ENCODE results near the gene GIPC3. TPM values are rescaled to one million over a fixed set of nuclear protein-coding genes. Genes with fewer than 3 reads are reported as not detected.

Gene GIPC3
- total RNA-seq, 2 experiments from 2014 or later, result 1.1 TPM

DNA sequence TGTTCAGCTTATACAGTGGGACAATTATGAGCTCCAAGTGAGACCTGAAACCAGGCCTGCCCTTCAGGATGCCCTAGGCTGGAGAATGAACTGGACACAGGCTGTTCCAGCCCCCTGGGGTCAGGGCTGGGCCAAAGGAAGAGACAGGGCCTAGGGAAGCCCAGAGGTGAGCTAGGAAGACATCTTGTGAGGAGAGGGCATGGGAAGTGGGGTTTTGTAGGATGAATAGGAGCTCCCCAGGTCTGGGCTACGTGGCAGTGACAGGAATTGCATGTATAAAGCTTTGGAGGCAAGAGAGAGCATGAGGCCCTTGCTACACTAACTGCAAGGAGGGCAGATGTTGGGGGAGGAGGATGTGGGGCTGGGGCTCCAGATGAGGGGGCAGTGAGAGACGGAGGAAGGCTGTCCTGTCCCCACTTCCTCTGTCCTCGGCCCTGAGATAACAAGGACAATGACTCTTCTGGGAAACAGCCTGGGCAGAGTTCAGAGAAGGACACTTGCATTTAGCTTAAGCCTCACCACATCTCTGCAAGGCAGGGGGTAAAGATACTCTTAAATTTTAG, 22.9 kb downstream of the GIPC3 start:
- Histone ChIP-seq H3K27ac (ENCODE audit: low read depth in 1 of 2, low read length in 2 of 2) (no peak overlapping the region), H3K4me3 (ENCODE audit: low read length) (no peak overlapping the region), H3K4me1 (ENCODE audit: insufficient read depth, low read length) (peaks cover 40% of the 10 kb centered on the region), H3K27me3 (ENCODE audit: control insufficient read depth in 1 of 2, insufficient read depth in 2 of 2, low read length in 2 of 2) (peaks cover 0 to 3% of the 10 kb centered on the region in 2 experiments), H3K36me3 (ENCODE audit: insufficient read depth, low read length) (peaks cover 20% of the 10 kb centered on the region), H3K9me3 (ENCODE audit: control insufficient read depth in 1 of 2, insufficient read depth in 1 of 2, low read length in 2 of 2) (peaks cover 0 to 35% of the 10 kb centered on the region in 2 experiments)
- Mint-ChIP-seq H3K9me3 (no peaks in the 10 kb centered on the region), H3K36me3 (ENCODE audit: low read depth) (peaks cover 10% of the 10 kb centered on the region), H3K27ac (no peak overlapping the region), H3K27me3 (no peaks in the 10 kb centered on the region), H3K4me1 (ENCODE audit: low read depth) (peaks cover 14% of the 10 kb centered on the region), H3K4me3 (peak overlapping the region; percentile 78)
- intact Hi-C loops (cut with DNase I, micrococcal nuclease), result no loop called here
- TF ChIP-seq, protein P1, sequence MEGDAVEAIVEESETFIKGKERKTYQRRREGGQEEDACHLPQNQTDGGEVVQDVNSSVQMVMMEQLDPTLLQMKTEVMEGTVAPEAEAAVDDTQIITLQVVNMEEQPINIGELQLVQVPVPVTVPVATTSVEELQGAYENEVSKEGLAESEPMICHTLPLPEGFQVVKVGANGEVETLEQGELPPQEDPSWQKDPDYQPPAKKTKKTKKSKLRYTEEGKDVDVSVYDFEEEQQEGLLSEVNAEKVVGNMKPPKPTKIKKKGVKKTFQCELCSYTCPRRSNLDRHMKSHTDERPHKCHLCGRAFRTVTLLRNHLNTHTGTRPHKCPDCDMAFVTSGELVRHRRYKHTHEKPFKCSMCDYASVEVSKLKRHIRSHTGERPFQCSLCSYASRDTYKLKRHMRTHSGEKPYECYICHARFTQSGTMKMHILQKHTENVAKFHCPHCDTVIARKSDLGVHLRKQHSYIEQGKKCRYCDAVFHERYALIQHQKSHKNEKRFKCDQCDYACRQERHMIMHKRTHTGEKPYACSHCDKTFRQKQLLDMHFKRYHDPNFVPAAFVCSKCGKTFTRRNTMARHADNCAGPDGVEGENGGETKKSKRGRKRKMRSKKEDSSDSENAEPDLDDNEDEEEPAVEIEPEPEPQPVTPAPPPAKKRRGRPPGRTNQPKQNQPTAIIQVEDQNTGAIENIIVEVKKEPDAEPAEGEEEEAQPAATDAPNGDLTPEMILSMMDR (IDR thresholded peaks at IDR 0.05), result no peak
- CTCF ChIA-PET, result no interaction called here
- POLR2A ChIA-PET, result interaction anchor here (2.0 kb wide), 1 partner anchor 23 kb away, joined by 9 read pairs; the partner anchor contains the start of gene GIPC3
- no peak for DNase-seq
- ATAC-seq (ENCODE audit: poor library complexity), result no peak

DNA sequence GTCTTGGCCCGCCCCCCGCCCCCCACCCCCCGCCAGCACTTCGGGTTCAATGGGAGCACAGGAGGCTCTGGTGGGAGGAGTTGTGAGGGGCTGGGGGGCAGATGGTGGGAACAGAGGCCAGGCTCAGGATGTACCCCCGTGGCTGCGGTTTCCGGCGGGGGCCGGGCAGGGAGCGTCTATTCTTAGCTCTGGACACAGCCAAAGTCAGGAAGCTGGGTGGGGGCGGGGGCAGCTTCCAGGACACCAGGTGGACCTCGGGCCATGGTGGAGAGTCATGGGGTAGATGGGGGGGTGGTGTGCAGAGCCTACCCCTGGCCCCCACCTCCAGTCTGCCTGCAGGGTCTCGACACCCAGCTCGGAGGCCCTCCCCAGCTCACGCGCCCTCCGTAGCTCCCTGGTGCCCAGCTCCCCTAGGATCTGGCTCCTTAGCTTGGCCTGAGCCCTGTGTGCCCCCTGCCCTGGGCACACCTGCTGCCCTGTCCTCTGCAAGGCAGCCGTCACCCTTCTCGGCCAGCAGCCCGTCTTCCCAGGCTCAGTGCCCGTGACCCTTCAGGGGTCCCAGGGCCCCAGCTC, 23.6 kb downstream of the GIPC3 start:
- no peaks in the 10 kb centered on the region for H3K27me3 ChIP-seq (ENCODE audit: control insufficient read depth in 1 of 2, insufficient read depth in 2 of 2, low read length in 2 of 2)
- no peak overlapping the region for H3K4me3 ChIP-seq (ENCODE audit: low read length)
- H3K4me1 ChIP-seq (ENCODE audit: insufficient read depth, low read length), result peaks cover 40% of the 10 kb centered on the region
- Mint-ChIP-seq H3K27me3 (no peaks in the 10 kb centered on the region), H3K4me1 (ENCODE audit: low read depth) (peaks cover 14% of the 10 kb centered on the region), H3K9me3 (no peaks in the 10 kb centered on the region), H3K27ac (no peak overlapping the region), H3K4me3 (no peak overlapping the region), H3K36me3 (ENCODE audit: low read depth) (peaks cover 10% of the 10 kb centered on the region)
- H3K27ac ChIP-seq (ENCODE audit: low read depth in 1 of 2, low read length in 2 of 2), result no peak overlapping the region
- DNase-seq (no peak), ATAC-seq (ENCODE audit: poor library complexity) (no peak)
- TF ChIP-seq, protein P1 (IDR thresholded peaks at IDR 0.05), result no peak
- CTCF ChIA-PET, result interaction anchor here (0.5 kb wide), 1 partner anchor 21 kb away, joined by 3 read pairs; no protein-coding TSS in a partner anchor
- peaks cover 0 to 35% of the 10 kb centered on the region in 2 experiments for H3K9me3 ChIP-seq (ENCODE audit: control insufficient read depth in 1 of 2, insufficient read depth in 1 of 2, low read length in 2 of 2)
- intact Hi-C loops (cut with DNase I, micrococcal nuclease), result no loop called here
- POLR2A ChIA-PET, result no interaction called here
- H3K36me3 ChIP-seq (ENCODE audit: insufficient read depth, low read length), result peaks cover 26% of the 10 kb centered on the region

DNA sequence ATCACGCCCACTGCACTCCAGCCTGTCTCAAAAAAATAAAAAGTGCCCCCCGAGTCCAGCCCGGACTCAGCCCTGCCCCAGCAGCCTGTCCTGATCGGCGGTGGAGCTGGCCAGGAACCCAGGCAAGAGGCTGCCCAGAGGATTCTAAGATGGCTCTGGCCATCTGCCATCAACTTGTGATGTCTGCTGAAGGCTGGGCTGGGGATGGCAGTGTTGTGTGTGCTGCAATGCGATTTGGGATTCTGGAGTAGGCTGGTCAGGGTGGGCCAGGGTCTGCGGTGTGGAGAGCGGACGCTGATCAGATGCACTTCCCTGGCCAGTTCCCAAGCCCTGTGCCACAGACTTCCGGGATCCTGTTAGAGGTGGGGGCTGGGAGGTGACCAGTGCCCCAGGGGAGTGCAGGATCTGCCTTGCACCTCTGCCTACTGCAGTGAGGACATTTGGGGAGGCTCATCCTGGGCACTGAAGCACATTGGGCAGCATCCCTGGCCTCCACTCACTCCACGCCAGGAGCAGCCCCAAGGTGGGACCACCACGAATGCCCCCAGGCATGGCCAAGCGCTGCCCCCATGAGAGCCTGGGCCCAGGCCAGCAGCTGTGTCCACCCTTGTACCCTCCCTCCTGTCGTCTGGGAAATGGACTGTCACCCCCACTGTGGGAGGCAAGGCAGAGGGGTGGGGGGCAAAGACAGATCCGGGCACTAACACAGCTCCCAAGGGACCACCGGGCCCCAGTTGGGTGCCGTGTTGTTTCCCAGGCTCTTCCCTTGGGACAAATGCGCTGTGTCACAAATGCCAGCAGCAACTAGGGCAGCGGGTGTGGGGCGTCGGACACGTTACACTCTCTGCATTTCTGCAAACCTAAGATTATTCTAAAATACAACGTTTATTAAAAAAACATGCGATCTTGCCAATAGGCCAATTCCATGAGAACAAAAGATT, 24.8 kb downstream of the GIPC3 start:
- H3K36me3 Mint-ChIP-seq (ENCODE audit: low read depth), result peaks cover 10% of the 10 kb centered on the region
- H3K4me1 Mint-ChIP-seq (ENCODE audit: low read depth), result peaks cover 14% of the 10 kb centered on the region
- DNase-seq, result no peak
- Histone ChIP-seq H3K4me1 (ENCODE audit: insufficient read depth, low read length) (peaks cover 30% of the 10 kb centered on the region), H3K9me3 (ENCODE audit: control insufficient read depth in 1 of 2, insufficient read depth in 1 of 2, low read length in 2 of 2) (peaks cover 0 to 30% of the 10 kb centered on the region in 2 experiments), H3K4me3 (ENCODE audit: low read length) (no peak overlapping the region), H3K36me3 (ENCODE audit: insufficient read depth, low read length) (peaks cover 31% of the 10 kb centered on the region), H3K27ac (ENCODE audit: low read depth in 1 of 2, low read length in 2 of 2) (no peak overlapping the region), H3K27me3 (ENCODE audit: control insufficient read depth in 1 of 2, insufficient read depth in 2 of 2, low read length in 2 of 2) (no peaks in the 10 kb centered on the region)
- H3K4me3 Mint-ChIP-seq, result no peak overlapping the region
- H3K27ac Mint-ChIP-seq, result no peak overlapping the region
- no peaks in the 10 kb centered on the region for H3K27me3 Mint-ChIP-seq
- ChIA-PET POLR2A (no interaction called here), CTCF (interaction anchor here (0.5 kb wide), 1 partner anchor 22 kb away, joined by 3 read pairs; no protein-coding TSS in a partner anchor)
- no peaks in the 10 kb centered on the region for H3K9me3 Mint-ChIP-seq
- no peak for ATAC-seq (ENCODE audit: poor library complexity)
- TF ChIP-seq, protein P1 (IDR thresholded peaks at IDR 0.05), result no peak
- intact Hi-C loops (cut with DNase I, micrococcal nuclease), result no loop called here

Data from CD4-positive, alpha-beta T cell (primary cell).